Activated T-cell treated with anti-CD3 and anti-CD28 coated beads, Interleukin-2, amount 50 U/mL, for 4 hours (primary cell): ENCODE measurements around the gene SLC20A1. TPM values are rescaled to one million over a fixed set of nuclear protein-coding genes. Genes with fewer than 3 reads are reported as not detected.

Experiments used
- ATAC-seq, 2 donors: fragments of 200-7000 bp; cut with Tn5 transposase; one replicate each; pipeline ENCODE4 v1.10.0; 2021
- DNase-seq: peaks from one replicate; pipeline ENCODE4 v3.0.0-alpha.2; 2020
- H3K27me3 Mint-ChIP-seq: one replicate; pipeline ENCODE4 v1.8.0; 2021; ENCODE audit warnings: low read depth, mixed read lengths
- H3K36me3 Mint-ChIP-seq: one replicate; pipeline ENCODE4 v1.8.0; 2022; ENCODE audit warnings: mixed read lengths; ENCODE audit not compliant: insufficient read depth
- H3K4me1 Mint-ChIP-seq: one replicate; pipeline ENCODE4 v1.8.0; 2021; ENCODE audit warnings: low read depth, mixed read lengths
- H3K4me3 Mint-ChIP-seq: one replicate; pipeline ENCODE4 v1.8.0; 2021; ENCODE audit warnings: mild to moderate bottlenecking, moderate library complexity, mixed read lengths
- H3K9me3 Mint-ChIP-seq: one replicate; pipeline ENCODE4 v1.8.0; 2021; ENCODE audit warnings: mixed read lengths
- total RNA-seq, 3 donors: library from RNA; stranded (reverse); gene quantifications; one replicate each; pipeline ENCODE4 v1.2.1, GENCODE V29; 2021

Gene SLC20A1
- total RNA-seq, 3 donors from 2014 or later: 68.2 to 79.7 (median 71.6) TPM

GRCh38 chr2:112670252-112671022 lies 24.7 kb downstream of the SLC20A1 start:
- Mint-ChIP-seq H3K9me3 (no peaks in the 10 kb centered on the region), H3K27me3 (no peaks in the 10 kb centered on the region), H3K4me3 (no peak overlapping the region), H3K4me1 (peaks cover 1% of the 10 kb centered on the region), H3K36me3 (peaks cover 1% of the 10 kb centered on the region)
- ATAC-seq: no peak
- no peak for DNase-seq

DNA sequence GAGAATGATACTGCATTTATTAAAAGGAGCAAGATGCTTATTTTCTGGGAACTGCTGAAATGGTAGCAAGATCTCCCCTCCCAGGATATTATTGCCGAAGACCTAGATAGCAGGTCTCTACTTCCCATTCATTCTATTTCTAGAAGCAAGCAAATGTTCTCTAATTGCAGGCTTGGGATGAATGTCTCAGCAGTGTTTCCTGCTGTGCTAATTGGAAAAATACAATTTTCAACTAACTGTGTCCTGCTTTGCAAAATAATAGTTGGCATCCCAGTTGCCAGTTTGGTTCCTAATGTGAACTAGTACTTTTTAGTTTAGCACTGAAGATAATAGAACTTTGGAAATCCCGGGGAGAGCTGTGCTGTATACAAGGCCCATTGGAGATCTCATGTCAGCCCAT lies 26.1 kb downstream of the SLC20A1 start:
- Mint-ChIP-seq H3K27me3 (no peaks in the 10 kb centered on the region), H3K4me3 (no peak overlapping the region), H3K36me3 (no peaks in the 10 kb centered on the region), H3K4me1 (no peaks in the 10 kb centered on the region), H3K9me3 (no peaks in the 10 kb centered on the region)
- DNase-seq: no peak
- no peak for ATAC-seq

GRCh38 chr2:112673008-112673407 lies 27.3 kb downstream of the SLC20A1 start:
- Mint-ChIP-seq H3K27me3 (no peaks in the 10 kb centered on the region), H3K36me3 (no peaks in the 10 kb centered on the region), H3K4me3 (no peak overlapping the region)

DNA sequence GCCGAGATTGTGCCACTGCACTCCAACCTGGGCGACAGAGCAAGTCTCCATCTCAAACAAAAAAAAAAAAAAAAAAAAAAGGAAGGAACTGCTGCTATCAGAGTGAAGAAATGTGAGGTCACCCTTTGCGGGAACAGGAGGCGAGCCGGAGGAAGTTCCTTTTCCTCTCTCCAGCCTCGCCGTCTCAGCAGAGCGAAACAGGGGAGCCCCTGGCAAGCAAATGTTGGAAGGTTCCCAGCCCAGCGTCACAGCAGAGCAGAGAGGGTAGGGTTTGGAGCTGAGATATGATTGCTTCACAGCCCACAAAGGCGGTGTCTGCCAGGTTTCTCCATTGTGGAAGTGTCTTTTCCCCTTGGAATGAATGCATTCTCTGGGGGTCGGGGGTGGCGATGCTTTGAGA lies 28.5 kb downstream of the SLC20A1 start:
- H3K4me3 Mint-ChIP-seq: no peak overlapping the region
- DNase-seq: no peak
- no peaks in the 10 kb centered on the region for H3K36me3 Mint-ChIP-seq
- H3K9me3 Mint-ChIP-seq: no peaks in the 10 kb centered on the region
- H3K27me3 Mint-ChIP-seq: no peaks in the 10 kb centered on the region
- no peak for ATAC-seq
- H3K4me1 Mint-ChIP-seq: no peaks in the 10 kb centered on the region

More at GRCh38 chr2:112673008-112673407, 27.3 kb downstream of the SLC20A1 start:
- ATAC-seq (no peak), DNase-seq (no peak)
- no peaks in the 10 kb centered on the region for H3K4me1 Mint-ChIP-seq
- no peaks in the 10 kb centered on the region for H3K9me3 Mint-ChIP-seq

GRCh38 chr2:112679484-112679883 lies 33.7 kb downstream of the SLC20A1 start:
- Mint-ChIP-seq H3K9me3 (no peaks in the 10 kb centered on the region), H3K4me3 (no peak overlapping the region), H3K27me3 (no peaks in the 10 kb centered on the region), H3K36me3 (no peaks in the 10 kb centered on the region), H3K4me1 (peaks cover 8% of the 10 kb centered on the region)
- ATAC-seq (no peak), DNase-seq (no peak)

GRCh38 chr2:112680666-112681101 lies 34.9 kb downstream of the SLC20A1 start:
- ATAC-seq (no peak), DNase-seq (no peak)
- no peaks in the 10 kb centered on the region for H3K9me3 Mint-ChIP-seq
- peaks cover 11% of the 10 kb centered on the region for H3K4me1 Mint-ChIP-seq
- no peaks in the 10 kb centered on the region for H3K36me3 Mint-ChIP-seq
- H3K27me3 Mint-ChIP-seq: no peaks in the 10 kb centered on the region
- H3K4me3 Mint-ChIP-seq: no peak overlapping the region

DNA sequence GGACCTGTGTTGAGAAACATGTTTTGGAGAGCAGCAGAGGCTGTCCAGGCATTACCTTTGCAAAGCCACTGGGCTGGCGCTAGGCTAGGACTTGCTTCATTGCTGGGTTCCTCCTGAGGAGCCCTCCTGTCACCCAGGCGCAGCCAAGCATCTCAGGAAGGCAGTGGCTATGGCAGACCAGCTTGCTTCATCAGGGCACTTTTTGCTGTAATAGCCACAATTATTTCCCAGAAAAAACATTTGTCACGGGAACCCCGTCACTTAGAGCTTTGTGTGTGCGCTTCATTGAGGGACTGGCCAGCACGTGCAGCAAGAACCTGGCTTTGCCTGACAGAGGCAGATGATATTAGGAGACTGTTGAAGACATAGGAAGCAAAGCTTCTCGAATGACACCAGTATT lies 36.4 kb downstream of the SLC20A1 start:
- Mint-ChIP-seq H3K4me1 (peaks cover 11% of the 10 kb centered on the region), H3K4me3 (no peak overlapping the region), H3K9me3 (no peaks in the 10 kb centered on the region), H3K27me3 (no peaks in the 10 kb centered on the region), H3K36me3 (no peaks in the 10 kb centered on the region)
- ATAC-seq (no peak), DNase-seq (no peak)

GRCh38 chr2:112683550-112684414 lies 38.0 kb downstream of the SLC20A1 start:
- no peaks in the 10 kb centered on the region for H3K27me3 Mint-ChIP-seq
- no peak overlapping the region for H3K4me3 Mint-ChIP-seq
- peaks cover 11% of the 10 kb centered on the region for H3K4me1 Mint-ChIP-seq
- ATAC-seq (no peak), DNase-seq (no peak)
- no peaks in the 10 kb centered on the region for H3K9me3 Mint-ChIP-seq
- H3K36me3 Mint-ChIP-seq: no peaks in the 10 kb centered on the region

DNA sequence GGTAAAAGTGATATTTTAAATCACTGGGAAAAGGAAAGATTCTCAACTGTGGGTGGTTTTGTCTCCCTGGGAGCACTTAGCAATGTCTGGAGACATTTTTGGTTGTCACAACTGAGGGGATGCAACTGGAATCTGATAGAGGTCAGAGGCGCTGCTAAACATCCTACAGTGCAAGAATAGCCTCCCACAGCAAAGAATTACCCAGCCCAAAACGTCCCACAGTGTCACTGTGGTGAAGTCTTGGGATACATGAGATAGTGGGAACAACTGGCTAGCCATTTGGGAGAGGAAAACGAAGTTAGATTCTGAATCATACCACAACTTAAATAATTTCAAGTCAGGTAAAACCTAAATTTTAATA lies 38.7 kb downstream of the SLC20A1 start:
- Mint-ChIP-seq H3K4me1 (peaks cover 11% of the 10 kb centered on the region), H3K9me3 (no peaks in the 10 kb centered on the region), H3K4me3 (no peak overlapping the region), H3K36me3 (no peaks in the 10 kb centered on the region), H3K27me3 (no peaks in the 10 kb centered on the region)
- no peak for ATAC-seq
- no peak for DNase-seq

GRCh38 chr2:112685271-112685884 lies 39.6 kb downstream of the SLC20A1 start:
- Mint-ChIP-seq H3K36me3 (no peaks in the 10 kb centered on the region), H3K4me3 (no peak overlapping the region), H3K9me3 (no peaks in the 10 kb centered on the region), H3K27me3 (no peaks in the 10 kb centered on the region), H3K4me1 (peaks cover 11% of the 10 kb centered on the region)
- DNase-seq: no peak
- no peak for ATAC-seq

DNA sequence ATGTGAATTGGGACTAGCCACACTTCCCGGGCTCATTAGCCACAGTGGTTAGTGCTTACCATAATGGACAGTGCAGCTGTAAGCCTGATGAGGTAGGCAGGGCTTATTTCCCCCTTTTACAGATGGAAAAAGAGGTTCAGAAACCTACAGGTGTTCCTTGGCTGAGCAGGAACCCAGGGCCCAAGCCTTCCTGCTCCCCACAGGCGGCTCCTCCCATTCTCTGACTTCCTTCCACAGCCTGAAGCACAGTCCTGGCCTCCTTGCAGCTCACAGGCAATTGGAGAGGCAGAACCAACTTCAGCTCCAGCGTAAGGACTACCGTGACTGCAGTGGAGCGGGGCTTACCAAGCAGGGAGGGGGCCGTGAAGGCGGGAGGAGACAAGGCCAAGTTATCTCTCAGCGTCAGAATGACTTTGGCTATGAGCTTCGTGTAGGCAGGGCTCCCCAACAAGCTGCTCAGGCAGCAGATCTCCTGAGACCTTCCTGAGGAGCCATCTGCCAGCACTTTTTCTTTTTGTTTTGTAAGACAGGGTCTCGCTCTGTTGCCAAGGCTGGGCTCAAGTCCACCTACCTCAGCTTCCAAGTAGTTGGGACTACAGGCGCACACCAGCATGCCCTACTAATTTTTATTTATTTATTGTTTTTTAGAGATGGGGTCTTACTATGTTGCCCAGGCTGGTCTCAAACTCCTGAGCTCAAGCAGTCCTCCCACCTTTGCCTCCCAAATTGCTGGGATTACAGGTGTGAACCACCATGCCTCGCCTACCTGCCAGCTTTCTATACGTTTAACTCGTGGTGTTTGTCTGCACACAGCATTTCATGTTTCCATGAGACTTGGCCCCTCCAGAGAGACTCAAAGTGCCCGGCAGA lies 40.8 kb downstream of the SLC20A1 start:
- Mint-ChIP-seq H3K27me3 (no peaks in the 10 kb centered on the region), H3K9me3 (no peaks in the 10 kb centered on the region), H3K4me1 (peaks cover 22% of the 10 kb centered on the region), H3K4me3 (no peak overlapping the region), H3K36me3 (no peaks in the 10 kb centered on the region)
- ATAC-seq (no peak), DNase-seq (no peak)

DNA sequence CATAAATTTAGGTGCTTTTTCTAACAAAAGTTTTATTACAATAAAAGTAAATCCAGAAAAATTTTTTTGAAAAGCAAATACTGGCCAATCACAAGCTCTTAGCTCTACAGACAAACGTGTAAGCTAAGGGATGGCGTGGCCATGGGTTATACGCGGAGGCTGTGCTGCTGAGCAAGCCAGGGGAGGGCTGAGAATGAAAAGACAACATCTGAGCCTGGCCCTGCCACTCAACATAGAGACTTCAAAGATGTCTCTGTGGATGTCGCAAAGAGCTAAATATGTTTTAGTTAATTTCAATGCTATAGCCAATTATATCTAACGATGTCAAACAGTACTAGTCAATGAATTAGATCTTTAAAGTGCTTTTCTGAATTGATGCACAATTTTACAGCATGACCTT lies 41.8 kb downstream of the SLC20A1 start:
- no peak for ATAC-seq
- no peaks in the 10 kb centered on the region for H3K9me3 Mint-ChIP-seq
- H3K4me1 Mint-ChIP-seq: peaks cover 32% of the 10 kb centered on the region
- no peak for DNase-seq
- no peaks in the 10 kb centered on the region for H3K36me3 Mint-ChIP-seq
- H3K4me3 Mint-ChIP-seq: no peak overlapping the region
- H3K27me3 Mint-ChIP-seq: no peaks in the 10 kb centered on the region

- Mint-ChIP-seq H3K9me3 (no peaks in the 10 kb centered on the region), H3K4me3 (no peak overlapping the region), H3K27me3 (no peaks in the 10 kb centered on the region), H3K4me1 (peaks cover 39% of the 10 kb centered on the region), H3K36me3 (no peaks in the 10 kb centered on the region)
- ATAC-seq (no peak), DNase-seq (no peak)
These were observed 42.5 kb downstream of the SLC20A1 start for GRCh38 chr2:112688086-112688880.
